T-helper 1 cell treated with Interleukin-12 subunit alpha and Interleukin-12 subunit beta and Interleukin-4 antibody, amounts not matched to agents 30 μg/mL and 1 μg/mL, for 36 hours (primary cell): ENCODE data around the gene VARS1.
"Not testable (repeated sequence)": the region's sequence is repeated elsewhere in the genome, so short reads cannot be mapped to it uniquely, and the experiment has no call there.

Experiments used
- H3K27ac Mint-ChIP-seq: one replicate; pipeline ENCODE4 v1.8.0; 2021; ENCODE audit warnings: mild to moderate bottlenecking, mixed read lengths
- H3K27me3 Mint-ChIP-seq: one replicate; pipeline ENCODE4 v1.8.0; 2021; ENCODE audit warnings: low read depth, mixed read lengths
- H3K36me3 Mint-ChIP-seq: one replicate; pipeline ENCODE4 v1.8.0; 2021; ENCODE audit warnings: low read depth, mixed read lengths
- H3K4me1 Mint-ChIP-seq: one replicate; pipeline ENCODE4 v1.8.0; 2021; ENCODE audit warnings: low read depth, mixed read lengths
- H3K4me3 Mint-ChIP-seq: one replicate; pipeline ENCODE4 v1.8.0; 2021; ENCODE audit warnings: mild to moderate bottlenecking, moderate library complexity, mixed read lengths
- H3K9me3 Mint-ChIP-seq: one replicate; pipeline ENCODE4 v1.8.0; 2021; ENCODE audit warnings: mixed read lengths

VARS1 gene

GRCh38 chr6:31814677-31815024, 19.1 kb upstream of the VARS1 start:
- Mint-ChIP-seq H3K9me3 (no peaks in the 10 kb centered on the region), H3K36me3 (peaks cover 26% of the 10 kb centered on the region), H3K4me1 (peaks cover 35% of the 10 kb centered on the region), H3K27ac (peak overlapping the region; percentile 88), H3K27me3 (no peaks in the 10 kb centered on the region), H3K4me3 (peak overlapping the region; percentile 90)

GRCh38 chr6:31813465-31813849, 17.9 kb upstream of the VARS1 start:
- Mint-ChIP-seq H3K4me1 (peaks cover 34% of the 10 kb centered on the region), H3K27ac (peak overlapping the region; percentile 87), H3K4me3 (peak overlapping the region; percentile 90), H3K36me3 (peaks cover 26% of the 10 kb centered on the region), H3K27me3 (no peaks in the 10 kb centered on the region), H3K9me3 (no peaks in the 10 kb centered on the region)

GRCh38 chr6:31811645-31812044, 16.1 kb upstream of the VARS1 start:
- peaks cover 27% of the 10 kb centered on the region for H3K4me1 Mint-ChIP-seq
- no peaks in the 10 kb centered on the region for H3K9me3 Mint-ChIP-seq
- H3K36me3 Mint-ChIP-seq: peaks cover 18% of the 10 kb centered on the region
- H3K4me3 Mint-ChIP-seq: no peak overlapping the region
- H3K27me3 Mint-ChIP-seq: no peaks in the 10 kb centered on the region
- no peak overlapping the region for H3K27ac Mint-ChIP-seq

GRCh38 chr6:31808599-31808998, 13.0 kb upstream of the VARS1 start:
- H3K4me1 Mint-ChIP-seq: peaks cover 29% of the 10 kb centered on the region
- H3K36me3 Mint-ChIP-seq: peaks cover 25% of the 10 kb centered on the region
- H3K4me3 Mint-ChIP-seq, H3K9me3 Mint-ChIP-seq, H3K27ac Mint-ChIP-seq, H3K27me3 Mint-ChIP-seq: not testable (repeated sequence)

GRCh38 chr6:31806470-31807272, 11.1 kb upstream of the VARS1 start, which contains the start of gene LSM2:
TSS of gene LSM2 (minus strand) at chr6:31806966. CDS start at chr6:31806757, 209 bp downstream.
- Mint-ChIP-seq H3K9me3 (no peaks in the 10 kb centered on the region), H3K4me3 (peak within 1 kb of the TSS; percentile 95), H3K36me3 (peaks cover 33% of the 10 kb centered on the region), H3K27me3 (no peaks in the 10 kb centered on the region), H3K4me1 (peaks cover 22% of the 10 kb centered on the region), H3K27ac (peak within 1 kb of the TSS; percentile 93)

- Mint-ChIP-seq H3K36me3 (peaks cover 31% of the 10 kb centered on the region), H3K9me3 (no peaks in the 10 kb centered on the region), H3K4me1 (peaks cover 23% of the 10 kb centered on the region), H3K27ac (peak overlapping the region; percentile 93), H3K27me3 (no peaks in the 10 kb centered on the region), H3K4me3 (peak overlapping the region; percentile 95)
These were observed 10.5 kb upstream of the VARS1 start for GRCh38 chr6:31805939-31806469.

GRCh38 chr6:31801031-31801927, 5.7 kb upstream of the VARS1 start:
- not testable (repeated sequence) for H3K9me3 Mint-ChIP-seq, H3K4me3 Mint-ChIP-seq, H3K27ac Mint-ChIP-seq, H3K27me3 Mint-ChIP-seq
- peaks cover 17% of the 10 kb centered on the region for H3K36me3 Mint-ChIP-seq
- peaks cover 33% of the 10 kb centered on the region for H3K4me1 Mint-ChIP-seq

GRCh38 chr6:31799781-31800180, 4.2 kb upstream of the VARS1 start:
- Mint-ChIP-seq H3K36me3 (peaks cover 16% of the 10 kb centered on the region), H3K27me3 (no peaks in the 10 kb centered on the region), H3K27ac (no peak overlapping the region), H3K9me3 (no peaks in the 10 kb centered on the region), H3K4me1 (peaks cover 30% of the 10 kb centered on the region), H3K4me3 (no peak overlapping the region)

GRCh38 chr6:31797588-31797987, 2.0 kb upstream of the VARS1 start:
- H3K4me1 Mint-ChIP-seq: peaks cover 33% of the 10 kb centered on the region
- peak overlapping the region; percentile 56 for H3K4me3 Mint-ChIP-seq

GRCh38 chr6:31796993-31797385, 1.4 kb upstream of the VARS1 start:
- H3K4me1 Mint-ChIP-seq: peaks cover 32% of the 10 kb centered on the region
- no peaks in the 10 kb centered on the region for H3K9me3 Mint-ChIP-seq
- peak overlapping the region; percentile 86 for H3K27ac Mint-ChIP-seq
- H3K4me3 Mint-ChIP-seq: peak overlapping the region; percentile 43
- peaks cover 11% of the 10 kb centered on the region for H3K36me3 Mint-ChIP-seq
- H3K27me3 Mint-ChIP-seq: no peaks in the 10 kb centered on the region

More at GRCh38 chr6:31797588-31797987, 2.0 kb upstream of the VARS1 start:
- H3K27me3 Mint-ChIP-seq: no peaks in the 10 kb centered on the region
- peak overlapping the region; percentile 86 for H3K27ac Mint-ChIP-seq
- H3K9me3 Mint-ChIP-seq: no peaks in the 10 kb centered on the region
- H3K36me3 Mint-ChIP-seq: peaks cover 12% of the 10 kb centered on the region

- H3K4me1 Mint-ChIP-seq: peaks cover 36% of the 10 kb centered on the region
- H3K36me3 Mint-ChIP-seq: peaks cover 18% of the 10 kb centered on the region
- H3K9me3 Mint-ChIP-seq: no peaks in the 10 kb centered on the region
- H3K27me3 Mint-ChIP-seq: no peaks in the 10 kb centered on the region
- peak overlapping the region; percentile 99 for H3K27ac Mint-ChIP-seq
- peak overlapping the region; percentile 97 for H3K4me3 Mint-ChIP-seq
These were observed 511 bp downstream of the VARS1 start for GRCh38 chr6:31794866-31795615.

- H3K36me3 Mint-ChIP-seq: peaks cover 21% of the 10 kb centered on the region
- H3K4me3 Mint-ChIP-seq: peak overlapping the region; percentile 97
- H3K9me3 Mint-ChIP-seq: no peaks in the 10 kb centered on the region
- no peaks in the 10 kb centered on the region for H3K27me3 Mint-ChIP-seq
- H3K4me1 Mint-ChIP-seq: peaks cover 36% of the 10 kb centered on the region
- peak overlapping the region; percentile 77 for H3K27ac Mint-ChIP-seq
These were observed 1.2 kb downstream of the VARS1 start for GRCh38 chr6:31794294-31794865.

GRCh38 chr6:31793927-31794245, 1.7 kb downstream of the VARS1 start:
- Mint-ChIP-seq H3K4me1 (peaks cover 36% of the 10 kb centered on the region), H3K4me3 (peak overlapping the region; percentile 97), H3K36me3 (peaks cover 24% of the 10 kb centered on the region), H3K27ac (peak overlapping the region; percentile 77)
- not testable (repeated sequence) for H3K9me3 Mint-ChIP-seq, H3K27me3 Mint-ChIP-seq

- Mint-ChIP-seq H3K9me3 (no peaks in the 10 kb centered on the region), H3K27me3 (no peaks in the 10 kb centered on the region), H3K36me3 (peaks cover 24% of the 10 kb centered on the region), H3K4me1 (peaks cover 28% of the 10 kb centered on the region), H3K27ac (no peak overlapping the region), H3K4me3 (no peak overlapping the region)
These were observed 2.8 kb downstream of the VARS1 start for GRCh38 chr6:31792761-31793171.
